Neutrophil (primary cell): ENCODE data around the gene RB1.

Source experiments
- H3K27ac ChIP-seq: fragments of 200-600 bp; sonication (generic); 2 replicates; pipeline ENCODE4 v1.5.1; 2016; ENCODE audit warnings: mild to moderate bottlenecking, moderate library complexity
- H3K27me3 ChIP-seq: fragments of 200-600 bp; sonication (generic); 2 replicates; pipeline ENCODE4 v1.6.0; 2016; ENCODE audit warnings: mild to moderate bottlenecking
- H3K36me3 ChIP-seq: fragments of 200-600 bp; sonication (generic); 2 replicates; pipeline ENCODE4 v1.5.1; 2017
- H3K4me1 ChIP-seq, 2 experiments: fragments of 200-600 bp in 1 of 2; sonication (generic) in 1 of 2; 1 replicate in 1 of 2; 2 replicates in 1 of 2; pipeline versions ENCODE4 v1.5.1 to v1.6.1; 2013 to 2016; ENCODE audit warnings: low read depth in 1 of 2, low read length in 1 of 2, mild to moderate bottlenecking in 1 of 2, moderate library complexity in 1 of 2; ENCODE audit not compliant: control insufficient read depth in 1 of 2, insufficient read depth in 1 of 2
- H3K4me3 ChIP-seq, 2 experiments: fragments of 200-600 bp in 1 of 2; sonication (generic) in 1 of 2; 1 replicate in 1 of 2; 2 replicates in 1 of 2; pipeline ENCODE4 v1.5.1; 2013 to 2016; ENCODE audit warnings: low read depth in 1 of 2, low read length in 1 of 2, mild to moderate bottlenecking in 1 of 2, moderate library complexity in 1 of 2
- H3K9me3 ChIP-seq: fragments of 200-600 bp; sonication (generic); 2 replicates; pipeline ENCODE4 v1.5.1; 2016
- TF ChIP-seq, protein P1 (sequence below): fragments of 200-600 bp; sonication (generic); IDR thresholded peaks from 2 replicates; pipeline ENCODE4 v1.5.1; 2016; ENCODE audit warnings: antibody characterized with exemption

Gene RB1

GRCh38 chr13:48319531-48320398 is 16.2 kb downstream of the RB1 start:
- H3K4me3 ChIP-seq = peak overlapping the region; percentile 33 to 49
- TF ChIP-seq, protein P1, sequence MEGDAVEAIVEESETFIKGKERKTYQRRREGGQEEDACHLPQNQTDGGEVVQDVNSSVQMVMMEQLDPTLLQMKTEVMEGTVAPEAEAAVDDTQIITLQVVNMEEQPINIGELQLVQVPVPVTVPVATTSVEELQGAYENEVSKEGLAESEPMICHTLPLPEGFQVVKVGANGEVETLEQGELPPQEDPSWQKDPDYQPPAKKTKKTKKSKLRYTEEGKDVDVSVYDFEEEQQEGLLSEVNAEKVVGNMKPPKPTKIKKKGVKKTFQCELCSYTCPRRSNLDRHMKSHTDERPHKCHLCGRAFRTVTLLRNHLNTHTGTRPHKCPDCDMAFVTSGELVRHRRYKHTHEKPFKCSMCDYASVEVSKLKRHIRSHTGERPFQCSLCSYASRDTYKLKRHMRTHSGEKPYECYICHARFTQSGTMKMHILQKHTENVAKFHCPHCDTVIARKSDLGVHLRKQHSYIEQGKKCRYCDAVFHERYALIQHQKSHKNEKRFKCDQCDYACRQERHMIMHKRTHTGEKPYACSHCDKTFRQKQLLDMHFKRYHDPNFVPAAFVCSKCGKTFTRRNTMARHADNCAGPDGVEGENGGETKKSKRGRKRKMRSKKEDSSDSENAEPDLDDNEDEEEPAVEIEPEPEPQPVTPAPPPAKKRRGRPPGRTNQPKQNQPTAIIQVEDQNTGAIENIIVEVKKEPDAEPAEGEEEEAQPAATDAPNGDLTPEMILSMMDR = no peak
- H3K27ac ChIP-seq = no peak overlapping the region
- H3K36me3 ChIP-seq = peaks cover 7% of the 10 kb centered on the region
- peaks cover 29 to 31% of the 10 kb centered on the region in 2 experiments for H3K4me1 ChIP-seq
- H3K9me3 ChIP-seq = no peaks in the 10 kb centered on the region
- H3K27me3 ChIP-seq = peaks cover 48% of the 10 kb centered on the region

GRCh38 chr13:48320399-48320790 is 16.8 kb downstream of the RB1 start:
- Histone ChIP-seq H3K4me3 (peak overlapping the region; percentile 39 to 49), H3K36me3 (peaks cover 7% of the 10 kb centered on the region), H3K27me3 (peaks cover 48% of the 10 kb centered on the region), H3K4me1 (peaks cover 29 to 31% of the 10 kb centered on the region in 2 experiments), H3K9me3 (no peaks in the 10 kb centered on the region), H3K27ac (no peak overlapping the region)
- TF ChIP-seq, protein P1 = no peak

- peaks cover 48% of the 10 kb centered on the region for H3K27me3 ChIP-seq
- H3K27ac ChIP-seq = no peak overlapping the region
- H3K4me1 ChIP-seq = peaks cover 29 to 31% of the 10 kb centered on the region in 2 experiments
- TF ChIP-seq, protein P1 = no peak
- peaks cover 7% of the 10 kb centered on the region for H3K36me3 ChIP-seq
- H3K9me3 ChIP-seq = no peaks in the 10 kb centered on the region
- H3K4me3 ChIP-seq = peak overlapping the region; percentile 39 to 49
Measured at GRCh38 chr13:48320891-48321510, 17.4 kb downstream of the RB1 start.

GRCh38 chr13:48322294-48322693 is 18.7 kb downstream of the RB1 start:
- H3K4me1 ChIP-seq = peaks cover 29 to 31% of the 10 kb centered on the region in 2 experiments
- TF ChIP-seq, protein P1 = no peak
- H3K27ac ChIP-seq = no peak overlapping the region
- no peaks in the 10 kb centered on the region for H3K9me3 ChIP-seq
- H3K36me3 ChIP-seq = no peaks in the 10 kb centered on the region
- H3K27me3 ChIP-seq = peaks cover 48% of the 10 kb centered on the region
- H3K4me3 ChIP-seq = no peak overlapping the region

DNA sequence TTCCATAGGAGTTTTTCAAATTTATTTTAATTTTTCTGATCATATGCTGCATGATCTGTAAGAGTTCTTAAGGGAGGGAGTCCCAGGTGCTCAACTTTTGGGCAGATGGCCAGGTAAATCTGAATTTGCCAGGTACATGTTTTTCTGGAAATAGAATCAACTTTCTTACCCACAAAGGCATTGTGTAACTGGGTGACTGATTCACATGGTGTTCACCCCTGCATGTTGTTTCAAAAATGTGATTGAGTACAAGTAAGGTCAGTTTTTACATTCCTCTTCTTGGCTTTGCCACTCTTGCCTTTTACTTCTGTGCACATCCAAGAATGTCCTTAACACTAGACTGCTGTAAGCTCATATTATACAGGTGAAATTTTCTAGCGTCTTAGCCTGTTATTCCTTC is 30.4 kb downstream of the RB1 start:
- TF ChIP-seq, protein P1 = no peak
- Histone ChIP-seq H3K36me3 (no peaks in the 10 kb centered on the region), H3K9me3 (no peaks in the 10 kb centered on the region), H3K27ac (no peak overlapping the region), H3K4me1 (no peaks in the 10 kb centered on the region), H3K27me3 (no peaks in the 10 kb centered on the region), H3K4me3 (no peak overlapping the region)
